Measurements from ENCODE around the gene TMEM221. TPM values are rescaled to one million over a fixed set of nuclear protein-coding genes. Genes with fewer than 3 reads are reported as not detected.
"Not testable (repeated sequence)": the region's sequence is repeated elsewhere in the genome, so short reads cannot be mapped to it uniquely, and the experiment has no call there.

Gene TMEM221
- total and polyA plus RNA-seq, 8 donors, result 0.13 to 1.00 (median 0.44) TPM

DNA sequence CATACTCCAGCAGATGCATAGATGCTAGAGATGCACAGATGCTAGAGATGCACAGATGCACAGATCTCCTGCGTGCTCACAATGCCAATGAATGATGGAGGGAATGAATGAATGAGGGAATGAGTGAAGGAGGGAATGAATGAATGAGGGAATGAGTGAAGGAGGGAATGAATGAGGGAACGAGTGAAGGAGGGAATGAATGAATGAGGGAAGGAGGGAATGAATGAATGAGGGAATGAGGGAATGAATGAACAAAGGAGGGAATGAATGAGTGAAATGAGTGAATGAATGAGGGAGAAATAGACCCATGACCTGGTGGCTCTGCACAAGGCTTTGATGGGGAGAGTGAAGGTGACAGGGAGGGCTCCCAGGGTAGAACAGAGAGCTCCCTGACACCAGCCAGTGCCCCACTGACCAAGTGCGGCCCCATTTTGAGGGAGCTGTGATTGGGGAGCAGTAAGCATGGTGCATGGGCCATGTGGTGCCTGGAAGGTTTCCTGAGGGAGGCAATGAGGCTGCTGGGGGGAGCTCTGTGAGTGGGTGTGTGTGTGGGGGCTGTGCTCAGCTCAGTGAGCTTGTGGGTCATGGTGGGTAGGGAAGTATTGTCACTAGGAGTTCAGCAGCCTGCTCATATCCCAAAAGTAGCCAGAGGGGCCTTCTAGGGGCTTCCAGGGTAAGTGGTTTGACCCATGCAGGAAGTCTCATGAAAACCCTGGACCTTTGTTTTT, 34.6 kb upstream of the TMEM221 start:
- no peak for FAIRE-seq
- no peak for TF ChIP-seq CTCF (IDR thresholded peaks at IDR 0.05)
- DNase-seq, result peak in 1 of 6 donors; percentile 9

GRCh38 chr19:17481986-17482385, 33.5 kb upstream of the TMEM221 start:
- FAIRE-seq (no peak), DNase-seq (peak in 1 of 6 donors; percentile 2), ATAC-seq (no peak)
- TF ChIP-seq CTCF (IDR thresholded peaks at IDR 0.05), result no peak
- Histone ChIP-seq H3K4me3 (no peak overlapping the region), H3K36me3 (no peaks in the 10 kb centered on the region), H3K9me3 (no peaks in the 10 kb centered on the region), H3K27me3 (no peaks in the 10 kb centered on the region), H3K27ac (no peak overlapping the region), H3K4me1 (no peaks in the 10 kb centered on the region)
- 82 to 88% methylated on average over 13 of the region's 13 CpGs for WGBS, 2 donors
- intact Hi-C loops (cut with DNase I), result no loop called here

More for the DNA sequence above, 34.6 kb upstream of the TMEM221 start:
- peaks cover 0 to 1% (median 0%) of the 10 kb centered on the region in 3 donors for H3K4me1 ChIP-seq
- H3K27me3 ChIP-seq, result no peaks in the 10 kb centered on the region
- intact Hi-C loops (cut with DNase I), result no loop called here
- H3K36me3 ChIP-seq, result no peaks in the 10 kb centered on the region
- no peaks in the 10 kb centered on the region for H3K9me3 ChIP-seq
- no peak for ATAC-seq
- WGBS, 2 donors, result 75 to 78% methylated on average over 3 of the region's 3 CpGs
- H3K4me3 ChIP-seq, result no peak overlapping the region
- H3K27ac ChIP-seq, result no peak overlapping the region

DNA sequence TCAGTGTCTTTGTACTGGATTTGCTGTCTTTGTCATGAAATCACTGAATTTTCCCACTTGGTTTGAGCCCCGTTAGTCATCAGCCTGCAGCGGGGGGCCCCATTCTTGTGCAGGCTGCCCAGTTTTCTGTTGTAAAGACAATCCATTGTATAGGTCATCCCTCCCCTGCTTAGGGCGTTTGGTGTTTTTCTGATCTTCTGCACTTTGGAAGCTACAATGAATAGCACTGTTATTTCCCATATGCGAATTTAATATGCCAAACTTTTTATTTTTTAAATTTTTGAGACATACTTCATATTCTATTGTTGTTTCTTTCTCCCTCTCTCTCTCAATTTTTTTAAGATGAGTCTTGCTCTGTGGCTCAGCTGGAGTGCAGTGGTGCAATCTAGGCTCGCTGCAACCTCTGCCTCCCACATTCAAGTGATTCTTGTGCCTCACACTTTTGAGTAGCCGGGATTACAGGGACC, 30.9 kb upstream of the TMEM221 start:
- intact Hi-C loops (cut with DNase I), result no loop called here
- Histone ChIP-seq H3K27me3 (no peaks in the 10 kb centered on the region), H3K9me3 (no peaks in the 10 kb centered on the region), H3K36me3 (no peaks in the 10 kb centered on the region), H3K4me3 (no peak overlapping the region), H3K4me1 (peaks cover 0 to 5% (median 0%) of the 10 kb centered on the region in 3 donors), H3K27ac (no peak overlapping the region)
- no peak for FAIRE-seq
- 72 to 85% methylated on average over 6 of the region's 6 CpGs for WGBS, 2 donors
- TF ChIP-seq CTCF (IDR thresholded peaks at IDR 0.05), result no peak
- ATAC-seq, result no peak
- DNase-seq, result no peak

- 50 to 53% methylated on average over 10 of the region's 10 CpGs for WGBS, 2 donors
- Histone ChIP-seq H3K9me3 (no peaks in the 10 kb centered on the region), H3K27me3 (no peaks in the 10 kb centered on the region), H3K27ac (peak overlapping the region; percentile 25 to 82 (median 67)), H3K4me3 (no peak overlapping the region), H3K36me3 (no peaks in the 10 kb centered on the region), H3K4me1 (peaks cover 0 to 9% (median 0%) of the 10 kb centered on the region in 3 donors)
- intact Hi-C loops (cut with DNase I), result no loop called here
- FAIRE-seq (no peak), DNase-seq (peak in 5 of 6 donors; percentile 65 to 84 (median 78)), ATAC-seq (peak; percentile 74 to 84 (median 78))
- TF ChIP-seq CTCF (IDR thresholded peaks at IDR 0.05), result no peak
Measured at GRCh38 chr19:17475541-17476115, 27.2 kb upstream of the TMEM221 start.

DNA sequence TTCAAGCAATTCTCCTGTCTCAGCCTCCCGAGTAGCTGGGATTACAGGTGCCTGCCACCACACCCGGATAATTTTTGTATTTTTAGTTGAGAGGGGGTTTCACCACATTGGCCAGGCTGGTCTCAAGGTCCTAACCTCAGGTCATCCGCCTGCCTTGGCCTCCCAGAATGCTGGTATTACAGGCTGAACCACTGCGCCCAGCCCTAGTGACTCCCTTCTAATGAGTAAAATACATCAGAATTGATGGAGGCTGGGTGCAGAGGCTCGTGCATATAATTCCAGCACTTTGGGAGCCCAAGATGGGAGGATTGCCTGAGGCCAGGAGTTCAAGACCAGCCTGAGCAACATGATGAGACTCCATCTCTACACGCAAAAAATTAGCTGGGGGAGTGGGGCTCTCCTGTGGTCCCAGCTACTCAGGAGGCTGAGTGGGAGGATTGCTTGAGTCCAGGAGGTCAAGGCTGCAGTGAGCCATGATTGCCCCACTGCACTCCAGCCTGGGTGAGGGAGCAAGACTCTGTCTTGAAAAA, 26.6 kb upstream of the TMEM221 start:
- H3K27ac ChIP-seq, result peak overlapping the region; percentile 25 to 82 (median 67)
- FAIRE-seq; H3K27me3 ChIP-seq; H3K36me3 ChIP-seq; DNase-seq; H3K4me1 ChIP-seq; H3K4me3 ChIP-seq; H3K9me3 ChIP-seq; intact Hi-C loops (cut with DNase I); ATAC-seq: not testable (repeated sequence)
- 66 to 75% methylated on average over 6 of the region's 6 CpGs for WGBS, 2 donors

Data from pancreas (tissue), 10 donors.